Measurements from ENCODE around the gene ATP5F1D. TPM values are rescaled to one million over a fixed set of nuclear protein-coding genes. Genes with fewer than 3 reads are reported as not detected.

Gene ATP5F1D
- total and polyA plus RNA-seq, 2 of the 13 experiments (the other 11 are each of a cell fraction or from before 2014, with no cell fraction given), result 39.4 to 78.7 TPM

GRCh38 chr19:1250437-1251260 is 9.1 kb downstream of the ATP5F1D start (continued):
- no peak for TF ChIP-seq ZNF576 (CRISPR knock-in tag; IDR thresholded peaks at IDR 0.05)
- TF ChIP-seq ZFP41 (CRISPR knock-in tag; IDR thresholded peaks at IDR 0.05; ENCODE audit: borderline replicate concordance), result no peak
- 0 out of 2 replicates have a peak, but pooled peaks have one; percentile 12 for TF ChIP-seq NCOA2 (CRISPR knock-in tag; IDR thresholded peaks at IDR 0.05)
- TF ChIP-seq SRF (IDR thresholded peaks at IDR 0.05; ENCODE audit: low read depth, low read length), result no peak
- no peak for TF ChIP-seq ZNF512B (CRISPR knock-in tag; IDR thresholded peaks at IDR 0.05; ENCODE audit: borderline replicate concordance)
- TF ChIP-seq YY1 (IDR thresholded peaks at IDR 0.05; ENCODE audit: insufficient read depth, insufficient replicate concordance, low read depth, low read length), result no peak
- no peak for TF ChIP-seq ZNF333 (CRISPR knock-in tag; IDR thresholded peaks at IDR 0.05; ENCODE audit: borderline replicate concordance)
- no peak for TF ChIP-seq AHDC1 (CRISPR knock-in tag; IDR thresholded peaks at IDR 0.05; ENCODE audit: borderline replicate concordance)
- TF ChIP-seq PAXIP1 (CRISPR knock-in tag; conservative IDR thresholded peaks at IDR 0.05), result peak; percentile 52
- TF ChIP-seq ZNF367 (CRISPR knock-in tag; IDR thresholded peaks at IDR 0.05; ENCODE audit: borderline replicate concordance), result no peak
- TF ChIP-seq ZNF276 (CRISPR knock-in tag; IDR thresholded peaks at IDR 0.05; ENCODE audit: low read depth), result no peak

Data from HepG2 (cell line).